SKM-1 (cell line): Measurements from ENCODE around the gene LHPP.

ENCODE experiments used
- DNase-seq: peaks from one replicate; lab custom pipeline; 2025; ENCODE audit not compliant: unreplicated experiment; lab: John Stamatoyannopoulos, UW

LHPP gene

GRCh38 chr10:124447751-124448466 is 13.7 kb upstream of the LHPP start:
- no peak for DNase-seq

GRCh38 chr10:124448696-124449169 is 12.9 kb upstream of the LHPP start:
- no peak for DNase-seq

- DNase-seq = no peak
Observed at GRCh38 chr10:124449170-124450011, 12.2 kb upstream of the LHPP start.

GRCh38 chr10:124450012-124450782 is 11.4 kb upstream of the LHPP start, which contains the start of gene NKX1-2:
Gene NKX1-2 (minus strand): TSS chr10:124450035. CDS start chr10:124449943, 92 bp downstream.
- no peak for DNase-seq

- no peak for DNase-seq
Observed at GRCh38 chr10:124450783-124451057, 10.9 kb upstream of the LHPP start.

- no peak for DNase-seq
Observed at GRCh38 chr10:124451276-124451675, 10.3 kb upstream of the LHPP start.

- no peak for DNase-seq
Observed at GRCh38 chr10:124453960-124454610, 7.5 kb upstream of the LHPP start.

GRCh38 chr10:124455441-124455840 is 6.2 kb upstream of the LHPP start:
- DNase-seq = no peak

- DNase-seq = no peak
Observed at GRCh38 chr10:124458473-124458872, 3.1 kb upstream of the LHPP start.

- no peak for DNase-seq
Observed at GRCh38 chr10:124458889-124459288, 2.7 kb upstream of the LHPP start.

- DNase-seq = no peak
Observed at GRCh38 chr10:124459395-124459794, 2.2 kb upstream of the LHPP start.

- no peak for DNase-seq
Observed at GRCh38 chr10:124460144-124460543, 1.5 kb upstream of the LHPP start.

GRCh38 chr10:124462348-124462695 is 699 bp downstream of the LHPP start:
- no peak for DNase-seq

- no peak for DNase-seq
Observed at GRCh38 chr10:124464028-124464965, 2.7 kb downstream of the LHPP start.

GRCh38 chr10:124465003-124465776 is 3.6 kb downstream of the LHPP start:
- DNase-seq = no peak

- DNase-seq = no peak
Observed at GRCh38 chr10:124465777-124466488, 4.3 kb downstream of the LHPP start.

- DNase-seq = no peak
Observed at GRCh38 chr10:124467165-124467564, 5.5 kb downstream of the LHPP start.

GRCh38 chr10:124468624-124469023 is 7.0 kb downstream of the LHPP start:
- DNase-seq = no peak
